Dendritic cell treated with granulocyte-macrophage colony-stimulating factor and Interleukin-4, amounts not matched to agents 40 ng/mL and 50 ng/mL, for 4 days (primary cell): Measurements from ENCODE around the gene TIPIN.
"Not testable (repeated sequence)": the region's sequence is repeated elsewhere in the genome, so short reads cannot be mapped to it uniquely, and the experiment has no call there.

Source experiments
- H3K27ac Mint-ChIP-seq: one replicate; pipeline ENCODE4 v1.8.0; 2022; ENCODE audit warnings: mild to moderate bottlenecking, mixed read lengths
- H3K27me3 Mint-ChIP-seq: one replicate; pipeline ENCODE4 v1.8.0; 2022; ENCODE audit warnings: mild to moderate bottlenecking, mixed read lengths
- H3K36me3 Mint-ChIP-seq: one replicate; pipeline ENCODE4 v1.8.0; 2022; ENCODE audit warnings: low read depth, mixed read lengths
- H3K4me1 Mint-ChIP-seq: one replicate; pipeline ENCODE4 v1.8.0; 2022; ENCODE audit warnings: low read depth, mixed read lengths
- H3K4me3 Mint-ChIP-seq: one replicate; pipeline ENCODE4 v1.8.0; 2022; ENCODE audit warnings: mild to moderate bottlenecking, moderate library complexity, mixed read lengths
- H3K9me3 Mint-ChIP-seq: one replicate; pipeline ENCODE4 v1.8.0; 2022; ENCODE audit warnings: mixed read lengths
- intact Hi-C: fragments of 100-400 bp; cut with micrococcal nuclease; formaldehyde crosslinking; loops from one replicate; pipeline ENCODE4 v1.15.0; 2022

TIPIN gene

DNA sequence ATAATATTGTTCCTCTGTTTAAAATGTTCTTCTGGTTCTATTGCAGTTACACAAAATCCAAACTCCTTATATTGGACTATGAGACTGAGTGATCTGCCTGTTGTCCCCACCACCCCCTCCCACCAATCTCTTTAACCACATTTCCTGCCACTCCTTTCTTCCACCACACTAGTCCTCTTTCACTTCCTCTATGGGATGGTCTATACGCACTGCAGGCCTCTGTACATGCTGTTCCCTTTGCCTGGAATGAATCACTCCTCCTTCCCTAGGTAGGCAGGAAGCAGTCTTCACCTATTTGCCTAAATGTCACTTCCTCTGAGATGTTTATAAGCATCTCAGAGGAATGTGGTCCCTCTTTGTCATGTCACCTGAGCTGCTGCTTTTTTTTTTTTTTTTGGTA, 34.2 kb upstream of the TIPIN start:
- intact Hi-C loops, result loop anchor here (5.0 kb wide), 1 partner anchor 37 kb away; no protein-coding TSS in a partner anchor
- peaks cover 82% of the 10 kb centered on the region for H3K4me1 Mint-ChIP-seq
- H3K36me3 Mint-ChIP-seq, result peaks cover 56% of the 10 kb centered on the region
- H3K4me3 Mint-ChIP-seq, result peak overlapping the region; percentile 34
- H3K27ac Mint-ChIP-seq, result peak overlapping the region; percentile 63
- H3K9me3 Mint-ChIP-seq, result no peaks in the 10 kb centered on the region
- H3K27me3 Mint-ChIP-seq, result no peaks in the 10 kb centered on the region

DNA sequence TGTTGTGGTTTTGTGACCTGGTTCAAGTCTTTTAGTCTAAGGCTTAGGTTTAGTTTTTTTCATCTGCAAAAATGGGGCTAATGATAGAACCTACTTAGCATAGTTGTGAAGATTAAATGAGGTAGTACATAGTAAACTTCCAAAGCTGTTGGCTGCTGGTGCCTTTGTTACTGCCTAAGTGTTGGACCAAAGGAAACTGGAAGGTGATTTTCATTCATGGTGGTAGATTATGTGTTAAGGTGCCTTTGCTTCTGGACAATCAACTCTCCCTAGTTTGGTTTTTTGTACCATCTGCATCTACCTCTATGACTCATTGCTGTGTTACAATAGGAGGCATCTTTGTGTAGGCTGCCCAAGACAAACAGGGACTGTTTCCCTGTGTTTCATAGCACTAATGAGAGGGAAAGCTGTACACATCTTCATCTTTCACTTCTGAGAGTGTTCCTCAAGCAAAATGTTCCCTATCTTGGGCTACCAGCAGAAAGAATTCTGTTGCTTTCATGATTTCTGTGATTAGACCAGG, 33.4 kb upstream of the TIPIN start:
- Mint-ChIP-seq H3K27me3 (no peaks in the 10 kb centered on the region), H3K27ac (peak overlapping the region; percentile 63), H3K36me3 (peaks cover 49% of the 10 kb centered on the region), H3K9me3 (no peaks in the 10 kb centered on the region), H3K4me3 (peak overlapping the region; percentile 34), H3K4me1 (peaks cover 83% of the 10 kb centered on the region)
- intact Hi-C loops, result loop anchor here (5.0 kb wide), 1 partner anchor 37 kb away; no protein-coding TSS in a partner anchor

DNA sequence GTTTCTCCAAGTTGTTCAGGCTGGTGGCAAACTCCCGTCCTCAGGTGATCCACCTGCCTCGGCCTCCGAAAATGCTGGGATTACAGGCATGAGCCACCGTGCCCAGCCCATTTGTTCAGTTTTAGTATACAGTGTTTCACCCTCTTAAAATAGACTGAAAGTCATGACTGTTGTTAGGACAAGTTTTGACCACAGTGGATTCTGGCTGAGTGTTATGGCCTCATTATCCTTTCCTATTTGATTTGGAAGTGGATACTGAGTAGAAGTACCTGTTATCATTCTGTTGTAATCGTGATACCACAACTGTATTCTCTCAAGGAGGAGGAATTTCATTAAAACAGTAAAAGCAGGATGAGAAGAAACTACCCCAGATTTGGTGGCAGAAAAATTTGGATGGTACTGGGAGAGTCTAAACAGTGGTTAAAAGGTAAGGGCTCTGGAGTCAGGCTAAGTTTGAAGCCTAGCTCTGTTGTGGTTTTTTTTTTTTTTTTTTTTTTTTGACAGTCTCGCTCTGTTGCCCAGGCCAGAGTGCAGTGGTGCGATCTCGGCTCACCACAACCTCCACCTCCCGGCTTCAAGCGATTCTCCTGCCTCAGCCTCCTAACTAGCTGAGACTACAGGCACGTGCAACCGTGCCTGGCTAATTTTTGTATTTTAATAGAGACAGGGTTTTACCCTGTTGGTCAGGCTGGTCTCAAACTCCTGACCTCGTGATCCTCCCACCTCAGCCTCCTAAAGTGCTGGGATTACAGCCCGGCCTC, 32.8 kb upstream of the TIPIN start:
- Mint-ChIP-seq H3K4me1 (peaks cover 81% of the 10 kb centered on the region), H3K9me3 (no peaks in the 10 kb centered on the region), H3K27ac (peak overlapping the region; percentile 45), H3K27me3 (no peaks in the 10 kb centered on the region), H3K36me3 (peaks cover 49% of the 10 kb centered on the region), H3K4me3 (peak overlapping the region; percentile 37)
- intact Hi-C loops, result no loop called here

DNA sequence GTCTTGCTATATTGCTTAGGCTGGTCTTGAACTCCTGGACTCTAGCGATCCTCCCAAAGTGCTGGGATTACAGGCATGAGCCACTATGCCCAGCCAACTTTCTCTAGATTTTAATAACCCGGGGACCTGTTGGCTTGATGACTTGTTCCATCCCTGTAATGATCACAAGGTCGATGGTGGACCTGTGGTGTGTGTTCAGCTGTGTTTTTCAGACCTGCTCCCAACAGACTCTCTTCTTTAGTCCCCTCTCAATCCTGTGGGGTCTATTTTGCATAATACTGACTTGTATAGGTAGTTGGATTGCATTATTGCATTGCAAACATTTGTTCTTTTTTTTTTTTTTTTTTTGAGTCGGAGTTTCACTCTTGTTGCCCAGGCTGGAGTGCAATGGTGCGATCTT, 32.1 kb upstream of the TIPIN start:
- peak overlapping the region; percentile 45 for H3K27ac Mint-ChIP-seq
- no peaks in the 10 kb centered on the region for H3K9me3 Mint-ChIP-seq
- H3K4me1 Mint-ChIP-seq, result peaks cover 74% of the 10 kb centered on the region
- H3K4me3 Mint-ChIP-seq, result peak overlapping the region; percentile 37
- intact Hi-C loops, result no loop called here
- peaks cover 49% of the 10 kb centered on the region for H3K36me3 Mint-ChIP-seq
- H3K27me3 Mint-ChIP-seq, result no peaks in the 10 kb centered on the region

DNA sequence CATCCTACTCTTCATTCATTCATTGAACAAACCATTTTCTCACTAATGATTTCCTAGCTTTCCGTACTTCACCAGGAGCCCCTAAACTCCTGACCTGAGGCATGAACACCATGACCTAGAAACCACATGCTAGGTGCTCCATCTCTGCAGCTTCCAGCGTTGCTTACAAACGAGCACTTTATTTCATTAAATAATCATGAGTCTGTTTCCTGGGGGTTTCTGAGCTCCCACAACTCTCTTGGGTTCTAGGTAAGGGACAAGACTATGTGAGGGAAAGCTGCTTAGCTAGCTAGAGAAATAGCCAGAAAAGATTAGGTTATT, 31.5 kb upstream of the TIPIN start:
- no peaks in the 10 kb centered on the region for H3K9me3 Mint-ChIP-seq
- intact Hi-C loops, result no loop called here
- H3K27me3 Mint-ChIP-seq, result no peaks in the 10 kb centered on the region
- peak overlapping the region; percentile 92 for H3K27ac Mint-ChIP-seq
- peaks cover 69% of the 10 kb centered on the region for H3K4me1 Mint-ChIP-seq
- peak overlapping the region; percentile 85 for H3K4me3 Mint-ChIP-seq
- peaks cover 47% of the 10 kb centered on the region for H3K36me3 Mint-ChIP-seq

DNA sequence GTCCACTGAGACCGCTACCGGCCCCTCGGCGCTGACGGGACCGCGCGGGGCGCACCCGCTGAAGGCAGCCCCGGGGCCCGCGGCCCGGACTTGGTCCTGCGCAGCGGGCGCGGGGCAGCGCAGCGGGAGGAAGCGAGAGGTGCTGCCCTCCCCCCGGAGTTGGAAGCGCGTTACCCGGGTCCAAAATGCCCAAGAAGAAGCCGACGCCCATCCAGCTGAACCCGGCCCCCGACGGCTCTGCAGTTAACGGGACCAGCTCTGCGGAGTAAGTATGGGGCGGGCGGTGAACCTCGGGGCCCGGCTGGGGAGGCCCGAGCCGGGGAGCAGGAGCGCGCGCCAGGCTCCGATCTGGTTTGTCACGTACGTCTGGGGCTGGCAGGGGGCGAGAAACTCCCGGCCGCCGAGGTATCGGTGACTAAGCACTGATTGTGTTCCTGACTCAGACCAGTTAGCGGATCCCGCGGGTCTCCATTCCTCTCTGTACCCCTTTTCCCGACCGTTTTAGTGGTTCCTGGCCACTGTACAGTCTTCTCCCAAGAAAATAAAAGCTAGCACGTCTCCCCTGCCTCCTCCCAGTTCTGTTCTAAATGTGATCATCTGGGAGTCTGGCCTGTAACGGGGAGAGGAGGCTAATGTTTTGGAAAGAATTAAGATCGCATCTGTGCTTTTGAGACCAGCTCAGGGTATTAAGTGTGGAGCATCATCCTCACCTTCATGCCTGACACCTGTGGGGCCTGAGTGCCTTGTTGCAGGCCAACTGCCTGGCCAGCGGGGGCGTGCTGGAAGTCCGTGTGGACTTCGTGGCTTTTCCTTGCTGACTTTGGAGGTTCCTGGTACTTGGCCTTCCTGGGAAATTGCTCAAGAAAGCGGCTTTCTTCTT, 30.9 kb upstream of the TIPIN start:
- H3K27me3 Mint-ChIP-seq, result no peaks in the 10 kb centered on the region
- intact Hi-C loops, result loop anchor here (2.0 kb wide), 2 partner anchors 109 to 117 kb away; partner anchors contain the start of genes RPL4, SNAPC5 and ZWILCH
- H3K36me3 Mint-ChIP-seq, result peaks cover 43% of the 10 kb centered on the region

DNA sequence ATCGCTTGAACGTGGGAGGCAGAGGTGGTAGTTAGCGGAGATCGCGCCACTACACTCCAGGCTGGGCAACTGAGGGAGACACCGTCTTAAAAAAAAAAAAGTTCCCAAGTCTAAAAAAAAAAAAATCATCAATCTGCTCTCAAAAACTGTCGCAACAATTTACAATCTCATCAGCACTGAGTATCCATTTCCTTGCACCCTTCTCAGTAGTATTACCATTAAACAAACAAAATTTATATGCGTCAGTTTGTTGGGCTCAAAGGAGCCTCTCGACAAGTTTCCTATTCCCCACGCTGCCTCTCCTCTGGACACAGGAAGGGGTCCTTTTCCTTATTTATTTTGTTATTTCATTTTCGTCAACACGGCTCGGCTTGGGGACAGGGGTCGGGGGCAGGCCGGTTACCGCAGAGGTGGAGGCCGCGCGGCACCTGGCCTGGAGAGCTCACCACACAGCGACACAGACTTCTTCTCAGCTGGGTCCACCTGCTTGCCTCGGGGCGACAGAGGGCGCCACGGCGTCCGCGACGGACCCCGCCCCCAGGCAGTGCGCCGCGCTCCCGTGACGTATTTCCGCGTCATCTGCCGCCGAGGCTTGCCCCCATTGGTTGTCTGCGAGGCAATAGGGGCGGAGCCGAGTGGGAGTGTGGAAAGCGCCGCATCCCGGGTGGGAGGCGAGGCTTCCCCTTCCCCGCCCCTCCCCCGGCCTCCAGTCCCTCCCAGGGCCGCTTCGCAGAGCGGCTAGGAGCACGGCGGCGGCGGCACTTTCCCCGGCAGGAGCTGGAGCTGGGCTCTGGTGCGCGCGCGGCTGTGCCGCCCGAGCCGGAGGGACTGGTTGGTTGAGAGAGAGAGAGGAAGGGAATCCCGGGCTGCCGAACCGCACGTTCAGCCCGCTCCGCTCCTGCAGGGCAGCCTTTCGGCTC, 30.0 kb upstream of the TIPIN start, which contains the start of gene MAP2K1:
Gene MAP2K1 (plus strand): TSS at position 709 of the 920 bp plus-strand sequence. CDS start 436 bp downstream, outside the sequence.
- Mint-ChIP-seq H3K27me3 (no peaks in the 10 kb centered on the region), H3K9me3 (no peaks in the 10 kb centered on the region), H3K27ac (peak within 1 kb of the TSS; percentile 92), H3K4me3 (peak within 1 kb of the TSS; percentile 95), H3K4me1 (peaks cover 57% of the 10 kb centered on the region), H3K36me3 (peaks cover 35% of the 10 kb centered on the region)
- intact Hi-C loops, result loop anchor here (1.0 to 2.0 kb wide), 3 partner anchors 30 to 118 kb away; partner anchors contain the start of genes RPL4, SNAPC5, TIPIN and ZWILCH

More for the DNA sequence above, 30.9 kb upstream of the TIPIN start:
- Mint-ChIP-seq H3K4me1 (peaks cover 65% of the 10 kb centered on the region), H3K27ac (peak overlapping the region; percentile 92), H3K9me3 (no peaks in the 10 kb centered on the region), H3K4me3 (peak overlapping the region; percentile 85)

DNA sequence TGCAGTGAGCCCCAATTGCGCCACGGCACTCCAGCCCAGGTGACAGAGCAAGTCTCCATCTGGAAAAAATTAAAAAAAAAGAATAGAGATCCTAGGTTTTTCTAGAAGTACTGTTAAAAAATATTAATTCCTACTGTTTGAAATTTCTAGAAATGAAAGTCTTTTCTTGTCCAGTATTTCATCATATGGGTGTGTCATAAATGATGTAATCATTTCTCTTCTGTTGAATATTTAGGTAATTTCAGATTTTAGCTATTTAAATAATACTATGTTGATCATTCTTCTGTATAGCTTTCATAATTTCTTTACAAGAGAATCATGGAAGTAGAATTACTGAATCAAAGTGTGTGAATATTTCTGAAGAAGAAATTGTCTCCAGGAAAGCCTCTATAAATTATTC, 24.9 kb upstream of the TIPIN start:
- peak overlapping the region; percentile 43 for H3K27ac Mint-ChIP-seq
- intact Hi-C loops, H3K36me3 Mint-ChIP-seq, H3K9me3 Mint-ChIP-seq, H3K27me3 Mint-ChIP-seq, H3K4me3 Mint-ChIP-seq: not testable (repeated sequence)
- peaks cover 18% of the 10 kb centered on the region for H3K4me1 Mint-ChIP-seq

DNA sequence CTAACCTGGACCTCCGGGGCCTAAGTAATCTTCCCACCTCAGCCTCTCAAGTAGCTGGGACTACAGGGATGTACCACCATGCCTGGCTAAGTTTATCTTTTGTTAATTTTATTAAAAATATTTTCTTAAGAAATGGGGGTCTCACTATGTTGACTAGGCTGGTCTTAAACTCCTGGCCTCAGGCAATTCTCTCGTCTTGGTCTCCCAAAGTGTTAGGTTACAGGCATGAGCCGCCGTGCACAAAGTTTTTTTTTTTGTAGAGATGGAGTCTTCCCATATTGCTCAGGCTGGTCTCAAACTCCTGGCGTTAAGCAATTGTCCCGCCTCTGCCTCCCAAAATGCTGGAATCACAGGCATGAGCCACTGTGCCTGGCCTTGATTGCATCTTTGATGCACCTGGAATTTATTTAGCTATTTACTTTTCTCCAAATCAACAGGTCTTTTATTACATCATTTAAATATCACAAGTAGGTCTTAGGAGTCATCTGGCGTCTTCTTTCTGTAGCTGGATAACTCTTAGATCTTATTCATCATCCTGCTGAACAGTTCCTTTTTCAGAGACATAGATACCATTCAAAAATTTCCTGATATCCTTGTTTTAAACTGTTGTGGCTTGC, 22.4 kb upstream of the TIPIN start:
- peak overlapping the region; percentile 41 for H3K27ac Mint-ChIP-seq
- no peaks in the 10 kb centered on the region for H3K36me3 Mint-ChIP-seq
- intact Hi-C loops, result no loop called here
- no peaks in the 10 kb centered on the region for H3K4me1 Mint-ChIP-seq
- H3K27me3 Mint-ChIP-seq, result no peaks in the 10 kb centered on the region
- no peak overlapping the region for H3K4me3 Mint-ChIP-seq
- peaks cover 10% of the 10 kb centered on the region for H3K9me3 Mint-ChIP-seq

DNA sequence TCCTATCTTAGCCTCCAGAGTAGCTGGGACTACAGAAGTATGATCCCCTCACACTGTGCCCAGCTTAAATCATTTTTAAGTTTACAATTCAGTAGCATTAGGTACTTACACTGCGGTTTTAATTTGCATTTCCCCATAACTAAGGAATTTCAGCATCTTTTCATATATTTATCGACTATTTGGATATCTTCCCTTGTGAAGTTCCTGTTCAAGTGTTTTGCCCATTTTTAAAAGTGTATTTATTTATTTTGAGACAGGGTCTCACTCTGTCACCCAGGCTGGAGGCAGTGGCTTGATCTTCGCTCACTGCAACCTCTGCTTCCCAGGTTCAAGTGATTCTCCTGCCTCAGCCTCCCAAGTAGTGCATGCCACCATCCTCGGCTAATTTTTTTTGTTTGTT, 17.7 kb upstream of the TIPIN start:
- Mint-ChIP-seq H3K9me3 (peaks cover 10% of the 10 kb centered on the region), H3K36me3 (no peaks in the 10 kb centered on the region), H3K4me3 (no peak overlapping the region), H3K4me1 (peaks cover 13% of the 10 kb centered on the region), H3K27ac (no peak overlapping the region), H3K27me3 (no peaks in the 10 kb centered on the region)
- intact Hi-C loops, result no loop called here

DNA sequence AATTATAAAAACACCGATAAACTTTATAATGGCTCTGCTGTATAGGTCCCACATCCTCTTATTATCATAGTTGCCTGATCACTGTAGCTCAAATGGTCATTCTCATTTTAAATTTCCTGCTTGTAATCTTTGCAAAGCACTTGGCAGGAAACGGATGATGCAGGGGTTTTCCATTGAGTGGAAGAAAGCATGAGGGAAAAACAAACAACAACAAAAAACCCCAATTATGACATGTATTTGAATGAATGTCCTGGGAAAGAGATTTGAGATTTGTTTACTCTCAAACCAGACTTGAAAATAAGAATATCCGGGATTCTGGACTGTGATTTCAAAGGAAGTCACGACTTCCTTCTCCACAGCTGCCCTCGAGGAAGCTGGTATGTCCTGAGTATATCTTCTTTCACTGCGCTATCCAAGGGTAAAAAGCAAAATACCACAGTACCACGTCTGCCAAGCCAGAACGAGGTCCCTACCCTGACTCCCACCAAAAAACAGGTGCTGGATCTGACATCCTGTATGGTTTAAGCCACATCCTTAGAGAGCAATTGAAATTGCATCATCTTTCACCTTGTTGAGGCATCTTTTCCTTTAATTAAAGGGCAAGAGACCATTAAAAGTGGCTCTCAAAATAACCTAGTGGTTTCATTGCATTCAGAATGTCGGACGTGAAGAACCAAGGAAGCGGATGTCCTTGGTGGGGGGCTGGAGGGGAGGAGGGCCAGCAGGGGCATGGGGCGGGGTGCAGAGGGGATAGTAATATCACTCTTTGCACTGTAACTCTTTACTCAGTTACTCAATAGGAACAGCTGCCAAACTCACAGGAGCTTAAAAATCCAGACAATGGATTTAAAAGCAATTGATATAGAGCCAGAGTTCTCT, 13.5 kb upstream of the TIPIN start:
- peaks cover 13% of the 10 kb centered on the region for H3K4me1 Mint-ChIP-seq
- H3K9me3 Mint-ChIP-seq, result peaks cover 10% of the 10 kb centered on the region
- no peaks in the 10 kb centered on the region for H3K27me3 Mint-ChIP-seq
- intact Hi-C loops, result no loop called here
- peak overlapping the region; percentile 92 for H3K27ac Mint-ChIP-seq
- H3K36me3 Mint-ChIP-seq, result no peaks in the 10 kb centered on the region
- H3K4me3 Mint-ChIP-seq, result peak overlapping the region; percentile 69

DNA sequence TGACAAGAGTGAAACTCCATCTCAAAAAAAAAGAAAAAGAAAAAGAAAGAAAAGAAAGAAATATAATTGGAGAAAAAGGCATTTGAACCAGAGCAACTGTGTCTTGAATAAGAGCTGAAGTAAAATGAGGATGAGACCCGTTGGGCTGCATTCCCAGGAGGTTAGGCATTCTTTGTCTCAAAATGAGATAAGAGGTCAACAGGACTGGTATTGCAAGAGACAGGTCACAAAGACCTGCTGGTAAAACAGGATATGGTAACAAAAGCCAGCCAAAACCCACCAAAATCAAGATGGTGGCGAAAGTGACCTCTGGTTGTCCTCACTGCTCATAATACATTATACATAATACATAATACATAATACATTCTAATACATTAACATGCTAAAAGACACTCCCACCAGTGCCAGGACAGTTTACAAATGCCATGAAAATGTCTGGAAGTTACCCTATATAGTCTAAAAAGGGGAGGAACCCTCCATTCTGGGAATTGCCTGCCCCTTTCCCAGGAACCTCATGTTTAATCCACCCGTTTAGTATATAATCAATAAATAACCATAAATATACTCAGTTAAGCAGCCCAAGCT, 8.6 kb upstream of the TIPIN start:
- no peak overlapping the region for H3K4me3 Mint-ChIP-seq
- H3K27ac Mint-ChIP-seq, result no peak overlapping the region
- H3K4me1 Mint-ChIP-seq, result peaks cover 22% of the 10 kb centered on the region
- H3K36me3 Mint-ChIP-seq, result no peaks in the 10 kb centered on the region
- intact Hi-C loops, result no loop called here
- H3K27me3 Mint-ChIP-seq, result no peaks in the 10 kb centered on the region
- H3K9me3 Mint-ChIP-seq, result no peaks in the 10 kb centered on the region
